SK-N-MC (cell line): ENCODE results near the gene SIGMAR1.

Experiments
- DNase-seq: peaks from one replicate; pipeline ENCODE4 v3.0.0-alpha.2; 2011; ENCODE audit warnings: low read depth, low spot score
- H3K27ac ChIP-seq: fragments of 200-600 bp; sonication (generic); 2 replicates; pipeline ENCODE4 v1.5.1; 2016; ENCODE audit warnings: mixed run types
- H3K36me3 ChIP-seq: fragments of 200-600 bp; sonication (generic); 2 replicates; pipeline ENCODE4 v1.6.1; 2017; ENCODE audit warnings: antibody characterized with exemption, low read length, mixed read lengths; ENCODE audit not compliant: insufficient read depth
- H3K4me3 ChIP-seq: fragments of 200-600 bp; sonication (generic); 2 replicates; pipeline ENCODE4 v1.5.1; 2016
- H3K9ac ChIP-seq: fragments of 200-600 bp; sonication (generic); 2 replicates; pipeline ENCODE4 v1.8.0; 2017; ENCODE audit warnings: mixed run types, mixed read lengths; ENCODE audit not compliant: insufficient read length
- H3K9me3 ChIP-seq: fragments of 200-600 bp; sonication (generic); 2 replicates; pipeline ENCODE4 v1.6.1; 2017; ENCODE audit warnings: low read depth, mild to moderate bottlenecking, antibody characterized with exemption, low read length, moderate library complexity, mixed read lengths
- EZH2 ChIP-seq: fragments of 200-600 bp; sonication (generic); IDR thresholded peaks from one replicate; pipeline ENCODE4 v1.6.1; 2017; ENCODE audit warnings: antibody characterized with exemption
- FOXP2 ChIP-seq: optimal IDR thresholded peaks from 2 replicates; pipeline ENCODE3; 2011; ENCODE audit warnings: mild to moderate bottlenecking, moderate library complexity; ENCODE audit not compliant: insufficient read depth; ENCODE audit errors: extremely low read length, control extremely low read depth
- POLR2AphosphoS5 ChIP-seq: IDR thresholded peaks from 2 replicates; pipeline ENCODE4 v1.6.1; 2012; ENCODE audit warnings: mild to moderate bottlenecking, low read depth, low read length, borderline replicate concordance

Gene SIGMAR1

GRCh38 chr9:34637356-34638137, at the start of gene SIGMAR1:
Gene SIGMAR1 (minus strand): TSS chr9:34637787. CDS start chr9:34637697, 90 bp downstream.
- H3K9ac ChIP-seq, result peak within 1 kb of the TSS; percentile 86
- peak within 1 kb of the TSS; percentile 77 for H3K27ac ChIP-seq
- DNase-seq, result no peak
- peak; percentile 93 for TF ChIP-seq POLR2AphosphoS5
- peak; percentile 45 for TF ChIP-seq FOXP2
- no peak for TF ChIP-seq EZH2
- no peaks in the 10 kb centered on the region for H3K9me3 ChIP-seq
- peaks cover 13% of the 10 kb centered on the region; the same call in 1 of the 2 replicates for H3K36me3 ChIP-seq
- peak within 1 kb of the TSS; percentile 98 for H3K4me3 ChIP-seq

- no peak for DNase-seq
- no peak overlapping the region for H3K4me3 ChIP-seq
- no peaks in the 10 kb centered on the region for H3K9me3 ChIP-seq
- no peak for TF ChIP-seq FOXP2
- no peak for TF ChIP-seq EZH2
- no peak for TF ChIP-seq POLR2AphosphoS5
- no peak overlapping the region for H3K27ac ChIP-seq
- H3K36me3 ChIP-seq, result no peaks in the 10 kb centered on the region
- H3K9ac ChIP-seq, result no peak overlapping the region
Observed at GRCh38 chr9:34686732-34687131, 49.1 kb upstream of the SIGMAR1 start.

- Histone ChIP-seq H3K27ac (no peak overlapping the region), H3K4me3 (no peak overlapping the region), H3K36me3 (no peaks in the 10 kb centered on the region), H3K9me3 (no peaks in the 10 kb centered on the region), H3K9ac (no peak overlapping the region)
- TF ChIP-seq EZH2 (no peak), POLR2AphosphoS5 (no peak), FOXP2 (no peak)
- DNase-seq, result no peak
Observed at GRCh38 chr9:34686231-34686630, 48.6 kb upstream of the SIGMAR1 start.

GRCh38 chr9:34685591-34685990, 48.0 kb upstream of the SIGMAR1 start:
- DNase-seq, result no peak
- H3K27ac ChIP-seq, result no peak overlapping the region
- TF ChIP-seq POLR2AphosphoS5 (no peak), EZH2 (no peak), FOXP2 (no peak)
- H3K36me3 ChIP-seq, result no peaks in the 10 kb centered on the region
- H3K4me3 ChIP-seq, result no peak overlapping the region
- H3K9me3 ChIP-seq, result no peaks in the 10 kb centered on the region
- no peak overlapping the region for H3K9ac ChIP-seq

GRCh38 chr9:34684816-34685215, 47.2 kb upstream of the SIGMAR1 start:
- DNase-seq, result no peak
- no peak overlapping the region for H3K4me3 ChIP-seq
- no peak overlapping the region for H3K27ac ChIP-seq
- TF ChIP-seq FOXP2, result no peak
- no peak for TF ChIP-seq EZH2
- TF ChIP-seq POLR2AphosphoS5, result no peak
- no peaks in the 10 kb centered on the region for H3K9me3 ChIP-seq
- H3K36me3 ChIP-seq, result no peaks in the 10 kb centered on the region
- H3K9ac ChIP-seq, result no peak overlapping the region

GRCh38 chr9:34684145-34684544, 46.6 kb upstream of the SIGMAR1 start:
- H3K9me3 ChIP-seq, result no peaks in the 10 kb centered on the region
- no peaks in the 10 kb centered on the region for H3K36me3 ChIP-seq
- no peak overlapping the region for H3K4me3 ChIP-seq
- no peak overlapping the region for H3K9ac ChIP-seq
- DNase-seq, result no peak
- TF ChIP-seq EZH2 (no peak), FOXP2 (no peak), POLR2AphosphoS5 (no peak)
- no peak overlapping the region for H3K27ac ChIP-seq

GRCh38 chr9:34675869-34676268, 38.3 kb upstream of the SIGMAR1 start:
- Histone ChIP-seq H3K36me3 (no peaks in the 10 kb centered on the region), H3K4me3 (no peak overlapping the region), H3K9ac (no peak overlapping the region), H3K9me3 (no peaks in the 10 kb centered on the region), H3K27ac (no peak overlapping the region)
- TF ChIP-seq FOXP2 (no peak), POLR2AphosphoS5 (no peak), EZH2 (no peak)
- no peak for DNase-seq

- Histone ChIP-seq H3K27ac (no peak overlapping the region), H3K9me3 (no peaks in the 10 kb centered on the region), H3K9ac (no peak overlapping the region), H3K4me3 (no peak overlapping the region), H3K36me3 (no peaks in the 10 kb centered on the region)
- TF ChIP-seq FOXP2 (no peak), EZH2 (no peak), POLR2AphosphoS5 (no peak)
- DNase-seq, result no peak
Observed at GRCh38 chr9:34675048-34675714, 37.6 kb upstream of the SIGMAR1 start.
